ENCODE data around the gene SLC18A3.

The SLC18A3 gene

GRCh38 chr10:49612513-49613164, 2.5 kb downstream of the SLC18A3 start:
- peak; percentile 29 for DNase-seq

DNA sequence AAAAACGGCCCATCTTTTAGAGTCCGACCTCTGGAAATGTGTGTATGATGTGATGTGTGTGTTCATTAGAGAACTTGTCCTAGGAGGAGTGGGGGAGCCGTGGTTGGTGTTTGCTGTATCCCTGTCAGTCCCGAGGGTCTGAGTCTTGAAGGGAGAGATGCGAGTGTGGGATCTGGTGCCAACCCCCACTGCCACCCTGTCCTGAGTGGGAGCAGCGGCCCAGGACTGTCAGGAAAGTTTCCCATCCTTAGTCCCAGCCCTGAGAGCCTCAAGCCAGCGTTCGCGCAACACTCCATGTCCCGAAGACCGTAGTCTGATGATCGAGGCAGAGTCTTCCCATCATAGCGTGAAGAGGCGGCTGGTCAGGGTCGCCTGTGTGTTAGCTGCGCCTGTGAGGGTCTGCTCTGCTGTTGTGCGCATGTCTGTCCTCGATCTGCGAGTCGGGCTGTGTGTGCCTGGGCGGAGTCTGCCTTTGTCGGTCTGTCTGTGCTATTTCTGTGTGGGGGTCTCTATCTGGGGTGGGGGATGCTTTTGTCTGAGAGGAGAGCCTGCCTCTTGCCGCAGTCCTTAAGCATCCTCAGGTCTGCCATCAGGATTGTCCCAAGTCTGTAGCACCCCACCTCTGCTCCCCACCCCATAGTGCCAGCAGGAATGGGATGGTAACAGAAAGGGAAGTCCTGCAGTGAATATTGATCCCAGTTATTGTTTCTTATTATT, 3.2 kb downstream of the SLC18A3 start:
- DNase-seq, result peak; percentile 22

DNA sequence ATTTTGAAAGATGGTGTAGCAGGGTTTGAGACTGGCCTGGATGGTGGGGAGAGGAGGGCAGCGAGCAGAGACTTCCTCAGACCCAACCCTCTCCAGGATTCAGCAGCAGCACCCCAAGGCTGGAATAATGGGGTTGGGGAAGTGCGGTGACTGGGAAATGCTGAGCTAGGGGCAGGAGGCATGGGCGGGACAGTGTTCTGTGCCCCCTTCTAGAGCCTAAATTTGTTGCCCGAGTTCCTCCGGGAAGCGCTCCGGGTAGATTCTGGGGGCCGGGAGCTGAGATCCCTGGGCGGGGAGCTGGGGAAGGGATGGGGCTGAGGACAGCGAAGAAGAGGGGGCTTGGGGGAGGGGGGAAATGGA, 3.8 kb downstream of the SLC18A3 start, which contains the start of gene CHAT:
CHAT (plus strand) TSS at position 156 of the 360 bp plus-strand sequence; CDS start at position 309, 153 bp downstream.
- DNase-seq, result peak; percentile 13

GRCh38 chr10:49614242-49615198, 4.4 kb downstream of the SLC18A3 start:
- DNase-seq, result peak; percentile 26

DNA sequence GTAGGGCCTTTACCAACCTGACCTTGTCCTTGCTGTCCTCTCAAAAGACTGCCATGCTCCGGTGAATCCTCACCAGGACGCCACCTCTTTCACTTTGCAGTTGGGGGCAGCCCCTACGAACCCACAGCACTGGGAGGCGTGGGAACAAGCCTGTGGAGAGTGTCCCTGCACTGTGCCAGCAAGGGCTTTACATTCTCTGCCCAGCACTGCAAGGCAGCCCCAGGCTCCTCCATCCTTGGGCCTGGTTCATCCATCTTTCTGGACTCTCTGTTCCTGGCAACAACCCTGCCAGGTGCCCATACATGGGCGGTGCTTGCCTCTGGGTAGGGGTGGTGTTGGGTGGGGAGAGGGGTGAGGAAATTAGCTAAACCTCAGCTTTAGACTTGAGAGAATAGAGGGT, 5.1 kb downstream of the SLC18A3 start:
- DNase-seq, result peak; percentile 21

GRCh38 chr10:49615721-49616120, 5.6 kb downstream of the SLC18A3 start:
- DNase-seq, result peak; percentile 11

DNA sequence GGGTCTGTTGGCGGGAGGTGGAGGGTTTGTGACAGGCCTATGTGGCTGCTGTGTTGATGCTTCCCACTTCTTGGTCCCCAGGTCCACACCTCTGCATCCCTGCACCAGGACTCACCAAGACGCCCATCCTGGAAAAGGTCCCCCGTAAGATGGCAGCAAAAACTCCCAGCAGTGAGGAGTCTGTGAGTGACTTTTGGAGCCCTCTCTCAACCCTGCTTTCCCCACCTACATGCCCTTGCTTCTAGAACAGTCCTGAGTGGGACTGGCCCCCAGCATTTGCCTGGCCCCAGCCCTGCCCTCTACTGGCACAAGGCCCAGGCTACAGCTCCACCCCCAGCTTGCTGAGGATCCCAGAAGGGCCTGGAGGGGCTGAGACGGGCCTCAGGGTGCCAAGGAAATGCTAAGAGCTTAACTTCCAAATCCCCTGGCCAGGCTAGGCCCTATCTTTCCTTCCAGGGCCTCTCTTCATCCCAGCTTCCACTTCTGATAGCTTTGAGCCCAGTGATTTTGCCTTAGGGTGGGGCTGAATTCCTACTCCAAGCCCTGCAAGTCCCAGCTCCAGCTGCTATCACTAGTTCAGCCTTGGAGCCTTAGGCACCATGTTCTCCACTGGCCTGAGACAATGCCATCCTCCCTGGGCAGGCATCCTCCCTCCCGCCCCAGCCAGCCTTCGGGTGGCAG, 6.5 kb downstream of the SLC18A3 start:
- peak; percentile 23 for DNase-seq

- peak; percentile 12 for DNase-seq
These were observed 7.3 kb downstream of the SLC18A3 start for GRCh38 chr10:49617121-49618020.

GRCh38 chr10:49618821-49619220, 8.7 kb downstream of the SLC18A3 start:
- DNase-seq, result no peak

DNA sequence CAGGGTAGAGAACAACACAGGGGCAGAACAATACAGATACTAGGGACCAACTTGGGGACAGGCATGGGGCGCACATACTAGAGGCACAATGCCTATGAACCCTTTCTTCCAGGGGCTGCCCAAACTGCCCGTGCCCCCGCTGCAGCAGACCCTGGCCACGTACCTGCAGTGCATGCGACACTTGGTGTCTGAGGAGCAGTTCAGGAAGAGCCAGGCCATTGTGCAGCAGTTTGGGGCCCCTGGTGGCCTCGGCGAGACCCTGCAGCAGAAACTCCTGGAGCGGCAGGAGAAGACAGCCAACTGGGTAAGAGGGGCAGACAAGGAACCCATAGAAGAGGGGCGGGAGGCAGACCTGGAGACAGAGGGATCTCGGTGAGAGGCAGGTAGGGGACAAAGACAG, 9.5 kb downstream of the SLC18A3 start:
- DNase-seq, result peak; percentile 16

- DNase-seq, result peak; percentile 22
These were observed 10.2 kb downstream of the SLC18A3 start for GRCh38 chr10:49620286-49620810.

- no peak for DNase-seq
These were observed 10.8 kb downstream of the SLC18A3 start for GRCh38 chr10:49620841-49621378.

DNA sequence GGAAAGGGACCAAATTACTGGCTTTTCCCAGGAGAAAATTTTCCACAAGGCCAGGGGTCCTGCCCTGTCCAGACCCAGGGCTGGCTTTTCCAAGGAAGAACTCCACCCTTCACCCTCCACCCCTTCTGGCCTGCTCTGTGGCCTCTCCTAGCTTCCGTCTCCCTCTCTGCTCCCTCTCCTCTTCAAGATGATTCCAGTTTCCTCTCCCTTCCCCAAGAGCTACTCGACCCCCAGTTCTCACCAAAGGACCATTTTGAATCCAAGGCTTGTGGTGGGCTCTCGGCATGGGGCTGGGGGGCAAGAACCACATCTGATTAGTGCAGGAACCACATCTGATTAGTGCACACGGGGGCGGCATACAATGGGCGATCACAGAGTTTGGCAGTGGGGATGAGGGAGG, 11.5 kb downstream of the SLC18A3 start:
- peak; percentile 18 for DNase-seq

GRCh38 chr10:49622426-49623425, 12.6 kb downstream of the SLC18A3 start:
- DNase-seq, result peak; percentile 17

GRCh38 chr10:49624629-49625028, 14.5 kb downstream of the SLC18A3 start:
- no peak for DNase-seq

- peak; percentile 20 for DNase-seq
These were observed 15.3 kb downstream of the SLC18A3 start for GRCh38 chr10:49625411-49625810.

GRCh38 chr10:49627038-49627437, 16.9 kb downstream of the SLC18A3 start:
- DNase-seq, result no peak

DNA sequence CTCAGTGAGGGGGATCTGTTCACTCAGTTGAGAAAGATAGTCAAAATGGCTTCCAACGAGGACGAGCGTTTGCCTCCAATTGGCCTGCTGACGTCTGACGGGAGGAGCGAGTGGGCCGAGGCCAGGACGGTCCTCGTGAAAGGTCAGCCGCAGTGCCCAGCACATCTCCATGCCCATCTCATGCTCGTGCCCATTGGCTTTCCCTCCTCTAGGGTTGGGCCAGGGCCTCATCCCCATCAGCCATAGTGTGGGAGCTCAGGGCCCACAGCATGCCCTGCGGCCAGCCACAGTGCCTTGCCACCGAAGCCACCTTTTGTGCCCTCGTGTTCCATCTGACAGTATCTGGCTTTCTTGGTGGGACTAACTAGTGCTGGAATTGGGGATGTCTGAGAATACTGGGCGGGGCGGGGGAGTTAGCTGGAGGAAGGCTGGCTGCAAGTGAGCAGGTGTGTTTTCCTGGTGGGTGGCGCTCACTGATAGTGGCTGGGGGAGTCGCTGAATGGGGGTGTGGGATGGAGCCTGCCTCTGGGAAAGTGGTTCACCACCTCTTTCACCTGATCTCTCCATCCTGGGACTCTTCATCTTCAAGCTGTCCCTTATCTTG, 17.6 kb downstream of the SLC18A3 start:
- DNase-seq, result peak; percentile 12

DNA sequence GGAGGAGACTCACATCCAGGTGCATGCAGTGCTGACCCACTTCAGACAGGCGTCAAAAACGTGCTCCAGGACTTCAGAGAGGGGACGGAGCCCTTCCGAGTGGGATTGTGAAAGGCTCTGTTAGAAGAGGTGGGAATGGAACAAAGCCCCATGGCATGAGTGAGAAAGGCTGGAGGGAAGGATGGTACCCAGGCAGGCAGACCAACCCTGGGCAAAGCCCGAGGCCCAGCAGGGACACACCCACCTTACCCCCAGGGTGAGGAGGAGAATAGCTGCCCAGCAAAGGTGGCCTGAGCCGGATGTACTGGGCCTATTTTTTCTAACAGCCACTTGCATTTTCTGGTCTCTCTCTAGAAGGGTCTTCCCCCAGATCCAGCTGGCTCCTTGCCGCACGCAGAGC, 18.5 kb downstream of the SLC18A3 start:
- DNase-seq, result peak; percentile 11

Data from activated CD4-positive, CD25-positive, alpha-beta regulatory T cell treated with anti-CD3 and anti-CD28 coated beads, Interleukin-2, amount 50 U/mL, for 72 hours (primary cell).